ENCODE results near the gene SHROOM1.

Gene SHROOM1

GRCh38 chr5:132838516-132839282 is 8.3 kb upstream of the SHROOM1 start:
- TF ChIP-seq GATA3 (IDR thresholded peaks at IDR 0.05; ENCODE audit: low read depth, low read length) = no peak
- TF ChIP-seq GATA2 (IDR thresholded peaks at IDR 0.05; ENCODE audit: low read depth, low read length) = no peak

- no peak for TF ChIP-seq GATA3 (IDR thresholded peaks at IDR 0.05; ENCODE audit: low read depth, low read length)
- TF ChIP-seq GATA2 (IDR thresholded peaks at IDR 0.05; ENCODE audit: low read depth, low read length) = no peak
These were observed 7.4 kb upstream of the SHROOM1 start for GRCh38 chr5:132837868-132838267.

GRCh38 chr5:132836852-132837251 is 6.4 kb upstream of the SHROOM1 start:
- TF ChIP-seq GATA2 (IDR thresholded peaks at IDR 0.05; ENCODE audit: low read depth, low read length) = no peak
- TF ChIP-seq GATA3 (IDR thresholded peaks at IDR 0.05; ENCODE audit: low read depth, low read length) = no peak

- TF ChIP-seq GATA2 (IDR thresholded peaks at IDR 0.05; ENCODE audit: low read depth, low read length) = no peak
- no peak for TF ChIP-seq GATA3 (IDR thresholded peaks at IDR 0.05; ENCODE audit: low read depth, low read length)
These were observed 3.6 kb upstream of the SHROOM1 start for GRCh38 chr5:132834057-132834456.

- TF ChIP-seq GATA3 (IDR thresholded peaks at IDR 0.05; ENCODE audit: low read depth, low read length) (no peak), GATA2 (IDR thresholded peaks at IDR 0.05; ENCODE audit: low read depth, low read length) (no peak)
These were observed 2.2 kb upstream of the SHROOM1 start for GRCh38 chr5:132832612-132833011.

GRCh38 chr5:132831095-132831860 is 831 bp upstream of the SHROOM1 start:
- TF ChIP-seq GATA2 (IDR thresholded peaks at IDR 0.05; ENCODE audit: low read depth, low read length) (no peak), GATA3 (IDR thresholded peaks at IDR 0.05; ENCODE audit: low read depth, low read length) (no peak)

- no peak for TF ChIP-seq GATA2 (IDR thresholded peaks at IDR 0.05; ENCODE audit: low read depth, low read length)
These were observed 558 bp downstream of the SHROOM1 start for GRCh38 chr5:132829742-132830435.

GRCh38 chr5:132828846-132829494 is 1.5 kb downstream of the SHROOM1 start:
- TF ChIP-seq GATA3 (IDR thresholded peaks at IDR 0.05; ENCODE audit: low read depth, low read length) (no peak), GATA2 (IDR thresholded peaks at IDR 0.05; ENCODE audit: low read depth, low read length) (no peak)

- TF ChIP-seq GATA2 (IDR thresholded peaks at IDR 0.05; ENCODE audit: low read depth, low read length) = no peak
- no peak for TF ChIP-seq GATA3 (IDR thresholded peaks at IDR 0.05; ENCODE audit: low read depth, low read length)
These were observed 2.3 kb downstream of the SHROOM1 start for GRCh38 chr5:132827943-132828673.

GRCh38 chr5:132826424-132827082 is 3.9 kb downstream of the SHROOM1 start:
- TF ChIP-seq GATA2 (IDR thresholded peaks at IDR 0.05; ENCODE audit: low read depth, low read length) = no peak
- no peak for TF ChIP-seq GATA3 (IDR thresholded peaks at IDR 0.05; ENCODE audit: low read depth, low read length)

GRCh38 chr5:132825834-132826391 is 4.5 kb downstream of the SHROOM1 start:
- no peak for TF ChIP-seq GATA3 (IDR thresholded peaks at IDR 0.05; ENCODE audit: low read depth, low read length)
- TF ChIP-seq GATA2 (IDR thresholded peaks at IDR 0.05; ENCODE audit: low read depth, low read length) = no peak

GRCh38 chr5:132825033-132825833 is 5.2 kb downstream of the SHROOM1 start:
- TF ChIP-seq GATA3 (IDR thresholded peaks at IDR 0.05; ENCODE audit: low read depth, low read length) (no peak), GATA2 (IDR thresholded peaks at IDR 0.05; ENCODE audit: low read depth, low read length) (no peak)
